Osteoblast (primary cell): ENCODE data around the gene PDE5A. TPM values are rescaled to one million over a fixed set of nuclear protein-coding genes. Genes with fewer than 3 reads are reported as not detected.

Experiments
- DNase-seq: peaks from one replicate; pipeline ENCODE4 v3.0.0; 2011; ENCODE audit warnings: low spot score, mixed read lengths; ENCODE audit not compliant: insufficient read length; ENCODE audit errors: missing footprints
- H2AFZ ChIP-seq: 2 replicates; pipeline ENCODE4 v1.6.0; 2011; ENCODE audit warnings: mild to moderate bottlenecking, low read length
- H3K27ac ChIP-seq: 2 replicates; pipeline ENCODE4 v1.5.1; 2011; ENCODE audit warnings: mild to moderate bottlenecking, low read depth, low read length, moderate library complexity
- H3K27me3 ChIP-seq: 2 replicates; pipeline ENCODE4 v1.6.0; 2012; ENCODE audit warnings: mild to moderate bottlenecking, control low read depth, inconsistent platforms, low read length, moderate library complexity; ENCODE audit not compliant: insufficient read depth
- H3K36me3 ChIP-seq: 2 replicates; pipeline ENCODE4 v1.5.1; 2011; ENCODE audit warnings: mild to moderate bottlenecking, low read length, control low read depth, moderate library complexity; ENCODE audit not compliant: insufficient read depth
- H3K4me1 ChIP-seq: 2 replicates; pipeline ENCODE4 v1.5.1; 2011; ENCODE audit warnings: mild to moderate bottlenecking, low read length, control low read depth, moderate library complexity; ENCODE audit not compliant: insufficient read depth
- H3K4me2 ChIP-seq: 2 replicates; pipeline ENCODE4 v1.6.0; 2011; ENCODE audit warnings: mild to moderate bottlenecking, low read length; ENCODE audit not compliant: insufficient read depth
- H3K4me3 ChIP-seq: fragments of 200-600 bp; sonication (generic); 3 replicates; pipeline ENCODE4 v1.5.1; 2012; ENCODE audit warnings: mild to moderate bottlenecking, low read length, inconsistent platforms; ENCODE audit not compliant: insufficient read depth
- H3K79me2 ChIP-seq: 2 replicates; pipeline ENCODE4 v1.6.0; 2012; ENCODE audit warnings: mild to moderate bottlenecking, low read length, control low read depth, inconsistent platforms; ENCODE audit not compliant: insufficient read depth
- H3K9me3 ChIP-seq: 2 replicates; pipeline ENCODE4 v1.5.1; 2011; ENCODE audit warnings: low read depth, low read length, control low read depth
- H4K20me1 ChIP-seq: 2 replicates; pipeline ENCODE4 v1.6.0; 2012; ENCODE audit warnings: mild to moderate bottlenecking, low read length, control low read depth; ENCODE audit not compliant: insufficient read depth
- CTCF ChIP-seq: IDR thresholded peaks from 2 replicates; pipeline ENCODE4 v1.5.1; 2011; ENCODE audit warnings: mild to moderate bottlenecking, low read depth, low read length, moderate library complexity; ENCODE audit errors: extremely low read depth
- total RNA-seq: library from RNA; depleted of rRNA; stranded (reverse); fragments of >200 nt; gene quantifications from 2 replicates; pipeline ENCODE4 v1.2.3, GENCODE V29; 2012

The PDE5A gene
- total RNA-seq, 1 donor = 140 TPM

DNA sequence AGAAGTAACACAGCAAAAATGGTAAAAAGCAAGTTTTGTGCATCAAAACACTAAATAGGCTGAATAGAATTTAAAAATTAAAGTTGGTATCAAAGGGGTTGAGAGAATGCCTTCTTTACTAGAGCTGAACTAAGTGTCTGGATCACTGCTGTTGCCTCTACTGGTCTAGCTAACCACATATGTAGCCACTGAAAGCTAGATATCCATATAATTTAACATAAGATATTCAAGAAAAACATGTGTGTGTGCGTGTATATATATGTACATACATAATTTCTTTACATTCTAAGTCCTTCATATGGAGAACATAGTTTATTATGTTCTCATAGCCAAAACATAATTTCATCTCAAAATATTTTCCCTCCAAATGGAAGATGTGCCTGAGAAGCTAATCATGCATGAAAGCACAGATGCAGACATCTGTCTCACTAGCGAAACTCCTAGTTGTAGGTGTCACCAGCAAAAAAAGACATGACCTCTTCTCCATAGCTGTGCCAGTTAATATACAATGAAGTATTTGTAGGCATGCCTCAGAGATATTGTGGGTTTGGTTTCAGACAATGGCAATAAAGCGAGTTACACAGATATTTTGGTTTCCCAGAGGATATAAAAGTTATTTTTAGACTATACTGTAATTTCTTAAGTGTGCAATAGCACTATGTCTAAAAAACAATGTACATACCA is 47.3 kb downstream of the PDE5A start:
- Histone ChIP-seq H3K4me3 (no peak overlapping the region), H4K20me1 (peaks cover 27% of the 10 kb centered on the region), H2AFZ (no peak overlapping the region), H3K4me2 (no peak overlapping the region), H3K79me2 (peaks cover 13% of the 10 kb centered on the region), H3K4me1 (no peaks in the 10 kb centered on the region), H3K27ac (no peak overlapping the region), H3K9me3 (no peaks in the 10 kb centered on the region), H3K36me3 (peaks cover 39% of the 10 kb centered on the region), H3K27me3 (no peaks in the 10 kb centered on the region)
- DNase-seq = peak; percentile 38
- no peak for TF ChIP-seq CTCF

DNA sequence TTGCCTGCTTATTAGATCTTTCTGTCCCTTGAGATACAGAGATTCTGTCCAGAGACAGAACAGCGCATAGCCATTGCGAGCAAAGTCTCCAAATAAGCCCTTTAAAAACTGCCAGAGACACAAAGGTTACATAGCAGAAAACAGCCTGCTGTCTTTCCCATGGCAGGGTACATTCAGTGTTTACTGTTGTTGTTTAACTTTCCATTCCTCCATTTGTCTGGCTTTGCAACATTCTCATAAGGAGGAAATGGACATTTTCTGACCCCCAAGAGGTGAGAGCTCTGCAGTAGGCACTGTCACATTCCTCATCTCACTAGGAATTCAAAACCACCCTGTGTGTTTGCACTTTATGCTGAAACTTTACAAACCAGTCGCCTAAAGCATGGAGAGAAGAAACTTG is 48.3 kb downstream of the PDE5A start:
- Histone ChIP-seq H2AFZ (no peak overlapping the region), H3K27me3 (no peaks in the 10 kb centered on the region), H3K27ac (no peak overlapping the region), H3K4me2 (no peak overlapping the region), H3K4me1 (no peaks in the 10 kb centered on the region), H3K79me2 (peaks cover 12% of the 10 kb centered on the region), H3K9me3 (no peaks in the 10 kb centered on the region), H3K4me3 (no peak overlapping the region), H4K20me1 (peaks cover 22% of the 10 kb centered on the region), H3K36me3 (peaks cover 34% of the 10 kb centered on the region)
- TF ChIP-seq CTCF = no peak
- no peak for DNase-seq

- peaks cover 33% of the 10 kb centered on the region for H3K36me3 ChIP-seq
- H3K9me3 ChIP-seq = no peaks in the 10 kb centered on the region
- peaks cover 22% of the 10 kb centered on the region for H4K20me1 ChIP-seq
- no peak overlapping the region for H2AFZ ChIP-seq
- no peak for TF ChIP-seq CTCF
- H3K4me3 ChIP-seq = no peak overlapping the region
- no peaks in the 10 kb centered on the region for H3K27me3 ChIP-seq
- no peaks in the 10 kb centered on the region for H3K4me1 ChIP-seq
- peaks cover 12% of the 10 kb centered on the region for H3K79me2 ChIP-seq
- H3K4me2 ChIP-seq = no peak overlapping the region
- no peak overlapping the region for H3K27ac ChIP-seq
- DNase-seq = no peak
Measured at GRCh38 chr4:119579823-119580222, 48.8 kb downstream of the PDE5A start.

DNA sequence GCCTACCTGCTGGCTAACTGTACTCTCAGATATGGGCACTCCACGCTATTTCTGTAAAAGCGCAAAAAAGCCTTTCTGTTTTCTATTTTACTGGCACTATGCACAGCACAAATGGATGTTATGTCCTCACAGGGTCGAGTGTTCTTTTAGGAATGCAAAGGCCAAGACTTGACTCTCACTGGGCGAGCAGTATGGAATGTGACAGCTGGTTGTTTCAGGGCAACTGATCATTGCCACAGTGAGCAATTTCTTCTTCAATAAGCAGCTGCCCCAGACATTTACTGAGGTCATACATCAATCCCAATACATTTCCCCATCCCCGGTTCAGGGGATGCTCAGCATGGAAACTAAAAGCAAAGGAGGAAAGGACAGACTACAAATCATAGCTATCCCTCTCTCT is 58.2 kb downstream of the PDE5A start:
- no peak for DNase-seq
- H3K79me2 ChIP-seq = peaks cover 50% of the 10 kb centered on the region
- H3K36me3 ChIP-seq = peaks cover 13% of the 10 kb centered on the region
- TF ChIP-seq CTCF = no peak
- H3K27ac ChIP-seq = no peak overlapping the region
- no peaks in the 10 kb centered on the region for H3K27me3 ChIP-seq
- H3K4me3 ChIP-seq = no peak overlapping the region
- peaks cover 11% of the 10 kb centered on the region for H3K4me1 ChIP-seq
- peaks cover 42% of the 10 kb centered on the region for H4K20me1 ChIP-seq
- H2AFZ ChIP-seq = no peak overlapping the region
- peak overlapping the region; percentile 10 for H3K4me2 ChIP-seq
- H3K9me3 ChIP-seq = no peaks in the 10 kb centered on the region
